GF-D8 (cell line): Measurements from ENCODE around the gene YWHAB.

ENCODE experiments used
- DNase-seq: peaks from one replicate; lab custom pipeline; 2025; lab: John Stamatoyannopoulos, UW

YWHAB gene

DNA sequence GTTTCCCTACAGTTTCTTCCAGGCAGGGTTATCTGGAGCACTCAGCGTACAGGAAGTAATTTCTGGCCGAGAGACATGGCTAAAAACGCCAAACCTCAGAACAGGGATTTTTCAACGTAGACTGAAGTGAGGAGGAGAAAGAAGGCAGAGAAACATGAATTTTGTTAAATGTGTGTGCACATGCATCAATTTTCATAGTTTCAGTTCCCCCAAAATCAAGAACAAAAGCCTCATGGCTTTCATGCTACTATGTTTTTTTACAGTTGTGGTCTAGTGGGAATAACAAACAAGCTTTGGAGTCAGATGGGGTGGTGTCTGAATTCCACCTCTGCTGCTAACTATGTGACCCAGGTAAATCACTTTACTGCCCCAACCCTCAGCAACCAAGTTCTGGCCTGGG is 69.8 kb downstream of the YWHAB start:
- DNase-seq, result no peak

DNA sequence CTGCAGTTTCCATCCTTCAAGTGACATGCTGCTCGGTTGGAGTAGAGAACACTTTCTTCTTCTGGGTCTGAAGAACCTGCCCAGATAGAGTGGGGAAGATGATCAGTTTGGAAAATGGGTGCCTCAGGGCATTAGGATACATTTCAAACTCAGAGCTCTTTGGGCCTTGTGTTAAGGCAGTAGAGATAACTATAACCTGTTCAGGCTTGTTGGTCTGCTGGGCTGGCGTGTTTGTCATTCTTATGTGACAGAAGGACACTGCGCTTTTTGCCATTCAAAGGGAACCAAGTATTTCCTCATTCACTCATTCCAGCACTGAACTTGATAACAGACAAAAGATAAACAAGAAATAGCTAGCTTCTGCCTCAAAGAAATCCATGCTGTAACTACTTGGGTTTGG is 70.9 kb downstream of the YWHAB start:
- DNase-seq, result no peak
